ENCODE data around the gene PISD.

DNA sequence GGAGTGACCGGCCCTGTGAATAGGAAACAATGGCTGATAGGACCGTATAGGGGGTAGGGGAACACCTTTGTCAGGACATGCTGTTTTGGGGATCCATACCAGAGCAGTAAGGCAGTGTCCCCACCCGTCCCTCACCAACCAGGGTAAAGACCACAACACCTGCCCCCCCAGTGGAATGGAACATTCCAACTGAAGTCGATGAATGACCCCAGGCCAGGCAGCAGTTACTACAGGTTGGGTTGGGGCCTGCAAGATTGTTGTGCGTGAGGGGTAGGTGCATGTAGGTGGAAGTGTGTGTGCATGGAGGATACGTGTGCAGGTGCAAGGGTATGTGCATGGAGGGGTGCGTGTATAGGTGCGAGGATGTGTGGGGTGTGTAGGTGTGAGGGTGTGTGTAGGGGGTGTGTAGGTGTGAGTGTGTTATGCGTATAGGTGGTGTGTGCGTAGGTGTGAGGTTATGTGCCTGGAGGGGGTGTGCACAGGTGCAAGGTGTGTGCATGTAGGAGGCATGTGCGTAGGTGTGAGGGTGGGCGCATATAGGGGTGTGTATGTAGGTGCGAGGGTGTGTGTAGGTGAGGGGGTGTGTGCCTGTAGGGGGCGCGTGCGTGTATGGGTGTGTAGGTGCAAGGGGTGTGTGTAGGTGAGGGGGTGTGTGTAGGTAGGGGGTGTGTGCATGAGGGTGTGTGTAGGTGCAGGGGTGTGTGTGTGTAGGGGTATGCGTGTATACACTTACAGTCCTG is 32.9 kb downstream of the PISD start:
- TF ChIP-seq, protein P1, sequence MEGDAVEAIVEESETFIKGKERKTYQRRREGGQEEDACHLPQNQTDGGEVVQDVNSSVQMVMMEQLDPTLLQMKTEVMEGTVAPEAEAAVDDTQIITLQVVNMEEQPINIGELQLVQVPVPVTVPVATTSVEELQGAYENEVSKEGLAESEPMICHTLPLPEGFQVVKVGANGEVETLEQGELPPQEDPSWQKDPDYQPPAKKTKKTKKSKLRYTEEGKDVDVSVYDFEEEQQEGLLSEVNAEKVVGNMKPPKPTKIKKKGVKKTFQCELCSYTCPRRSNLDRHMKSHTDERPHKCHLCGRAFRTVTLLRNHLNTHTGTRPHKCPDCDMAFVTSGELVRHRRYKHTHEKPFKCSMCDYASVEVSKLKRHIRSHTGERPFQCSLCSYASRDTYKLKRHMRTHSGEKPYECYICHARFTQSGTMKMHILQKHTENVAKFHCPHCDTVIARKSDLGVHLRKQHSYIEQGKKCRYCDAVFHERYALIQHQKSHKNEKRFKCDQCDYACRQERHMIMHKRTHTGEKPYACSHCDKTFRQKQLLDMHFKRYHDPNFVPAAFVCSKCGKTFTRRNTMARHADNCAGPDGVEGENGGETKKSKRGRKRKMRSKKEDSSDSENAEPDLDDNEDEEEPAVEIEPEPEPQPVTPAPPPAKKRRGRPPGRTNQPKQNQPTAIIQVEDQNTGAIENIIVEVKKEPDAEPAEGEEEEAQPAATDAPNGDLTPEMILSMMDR (IDR thresholded peaks at IDR 0.05): no peak
- TF ChIP-seq POLR2A (IDR thresholded peaks at IDR 0.05) (no peak), EP300 (IDR thresholded peaks at IDR 0.05) (no peak)
